ENCODE data around the gene PTH1R. TPM values are rescaled to one million over a fixed set of nuclear protein-coding genes. Genes with fewer than 3 reads are reported as not detected.

PTH1R gene
- polyA plus RNA-seq, 1 of the 3 experiments (the other 2 are of a cell fraction): 0.07 TPM

GRCh38 chr3:46950177-46950576 is 72.7 kb downstream of the PTH1R start:
- POLR2A ChIA-PET: no interaction called here
- Histone ChIP-seq H4K20me1 (ENCODE audit: insufficient read depth) (peaks cover 87% of the 10 kb centered on the region), H3K4me2 (no peak overlapping the region), H3K4me3 (ENCODE audit: low read depth in 2 of 2, low read length in 1 of 2) (no peak overlapping the region), H3K9me3 (no peaks in the 10 kb centered on the region), H3K36me3 (replicated peaks in 1 of 2; ENCODE audit: control insufficient read depth in 1 of 2, insufficient read depth in 2 of 2, low read length in 1 of 2) (peaks cover 0 to 8% of the 10 kb centered on the region in 2 experiments), H3K27ac (ENCODE audit: low read depth in 2 of 2, low read length in 1 of 2) (no peak overlapping the region), H3K9me2 (no peaks in the 10 kb centered on the region), H3F3A (replicated peaks; ENCODE audit: insufficient read depth) (peaks cover 15% of the 10 kb centered on the region), H2AFZ (ENCODE audit: low read depth) (no peak overlapping the region), H3K79me2 (ENCODE audit: insufficient read depth) (peaks cover 97% of the 10 kb centered on the region), H3K4me1 (ENCODE audit: control insufficient read depth in 1 of 2, insufficient read depth in 2 of 2, low read depth in 1 of 2, low read length in 1 of 2) (peaks cover 25 to 47% of the 10 kb centered on the region in 2 experiments), H3K9ac (no peak overlapping the region), H3K27me3 (ENCODE audit: insufficient read depth) (no peaks in the 10 kb centered on the region)
- CTCF ChIA-PET: interaction anchor here (1.4 kb wide), 1 partner anchor 104 kb away, joined by 4 read pairs; no protein-coding TSS in a partner anchor
- 100% methylated on average over 2 of the region's 2 CpGs for WGBS (ENCODE audit: low lambda C conversion rate)
- DNase-seq: no peak
- TF ChIP-seq GATA2 (CRISPR knock-in tag; IDR thresholded peaks at IDR 0.05) (no peak), RCOR1 (IDR thresholded peaks at IDR 0.05; ENCODE audit: low read length) (no peak), RFX5 (IDR thresholded peaks at IDR 0.05; ENCODE audit: low read length) (no peak), ZBTB33 (IDR thresholded peaks at IDR 0.05; ENCODE audit: borderline replicate concordance, low read depth) (no peak), MEF2A (IDR thresholded peaks at IDR 0.05; ENCODE audit: borderline replicate concordance, low read depth) (no peak), ELF1 (IDR thresholded peaks at IDR 0.05) (no peak), FOXJ3 (CRISPR knock-in tag; IDR thresholded peaks at IDR 0.05) (no peak), MXI1 (IDR thresholded peaks at IDR 0.05; ENCODE audit: low read depth, low read length) (no peak), NFIC (IDR thresholded peaks at IDR 0.05; ENCODE audit: borderline replicate concordance) (no peak), EZH2phosphoT487 (IDR thresholded peaks at IDR 0.05; ENCODE audit: borderline replicate concordance, low read depth) (no peak)
- TF ChIP-seq, protein P1, sequence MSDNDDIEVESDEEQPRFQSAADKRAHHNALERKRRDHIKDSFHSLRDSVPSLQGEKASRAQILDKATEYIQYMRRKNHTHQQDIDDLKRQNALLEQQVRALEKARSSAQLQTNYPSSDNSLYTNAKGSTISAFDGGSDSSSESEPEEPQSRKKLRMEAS (IDR thresholded peaks at IDR 0.05; ENCODE audit: low read depth): no peak
- TF ChIP-seq, protein P2, sequence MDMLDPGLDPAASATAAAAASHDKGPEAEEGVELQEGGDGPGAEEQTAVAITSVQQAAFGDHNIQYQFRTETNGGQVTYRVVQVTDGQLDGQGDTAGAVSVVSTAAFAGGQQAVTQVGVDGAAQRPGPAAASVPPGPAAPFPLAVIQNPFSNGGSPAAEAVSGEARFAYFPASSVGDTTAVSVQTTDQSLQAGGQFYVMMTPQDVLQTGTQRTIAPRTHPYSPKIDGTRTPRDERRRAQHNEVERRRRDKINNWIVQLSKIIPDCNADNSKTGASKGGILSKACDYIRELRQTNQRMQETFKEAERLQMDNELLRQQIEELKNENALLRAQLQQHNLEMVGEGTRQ (IDR thresholded peaks at IDR 0.05; ENCODE audit: borderline replicate concordance, low read depth, low read length): no peak
- TF ChIP-seq, protein P3, sequence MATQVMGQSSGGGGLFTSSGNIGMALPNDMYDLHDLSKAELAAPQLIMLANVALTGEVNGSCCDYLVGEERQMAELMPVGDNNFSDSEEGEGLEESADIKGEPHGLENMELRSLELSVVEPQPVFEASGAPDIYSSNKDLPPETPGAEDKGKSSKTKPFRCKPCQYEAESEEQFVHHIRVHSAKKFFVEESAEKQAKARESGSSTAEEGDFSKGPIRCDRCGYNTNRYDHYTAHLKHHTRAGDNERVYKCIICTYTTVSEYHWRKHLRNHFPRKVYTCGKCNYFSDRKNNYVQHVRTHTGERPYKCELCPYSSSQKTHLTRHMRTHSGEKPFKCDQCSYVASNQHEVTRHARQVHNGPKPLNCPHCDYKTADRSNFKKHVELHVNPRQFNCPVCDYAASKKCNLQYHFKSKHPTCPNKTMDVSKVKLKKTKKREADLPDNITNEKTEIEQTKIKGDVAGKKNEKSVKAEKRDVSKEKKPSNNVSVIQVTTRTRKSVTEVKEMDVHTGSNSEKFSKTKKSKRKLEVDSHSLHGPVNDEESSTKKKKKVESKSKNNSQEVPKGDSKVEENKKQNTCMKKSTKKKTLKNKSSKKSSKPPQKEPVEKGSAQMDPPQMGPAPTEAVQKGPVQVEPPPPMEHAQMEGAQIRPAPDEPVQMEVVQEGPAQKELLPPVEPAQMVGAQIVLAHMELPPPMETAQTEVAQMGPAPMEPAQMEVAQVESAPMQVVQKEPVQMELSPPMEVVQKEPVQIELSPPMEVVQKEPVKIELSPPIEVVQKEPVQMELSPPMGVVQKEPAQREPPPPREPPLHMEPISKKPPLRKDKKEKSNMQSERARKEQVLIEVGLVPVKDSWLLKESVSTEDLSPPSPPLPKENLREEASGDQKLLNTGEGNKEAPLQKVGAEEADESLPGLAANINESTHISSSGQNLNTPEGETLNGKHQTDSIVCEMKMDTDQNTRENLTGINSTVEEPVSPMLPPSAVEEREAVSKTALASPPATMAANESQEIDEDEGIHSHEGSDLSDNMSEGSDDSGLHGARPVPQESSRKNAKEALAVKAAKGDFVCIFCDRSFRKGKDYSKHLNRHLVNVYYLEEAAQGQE (IDR thresholded peaks at IDR 0.05; ENCODE audit: low read depth, low read length): no peak

All from SK-N-SH (cell line).